Fibroblast of the aortic adventitia (primary cell): Measurements from ENCODE around the gene DZIP1L. TPM values are rescaled to one million over a fixed set of nuclear protein-coding genes. Genes with fewer than 3 reads are reported as not detected.

Experiments used
- DNase-seq: peaks from one replicate; pipeline ENCODE4 v3.0.0-alpha.2; 2010; ENCODE audit warnings: low read depth
- H3K4me3 ChIP-seq: 2 replicates; pipeline ENCODE4 v1.5.1; 2011; ENCODE audit warnings: low read depth, mild to moderate bottlenecking, control low read depth, low read length, moderate library complexity
- total RNA-seq: library from RNA; depleted of rRNA; stranded (reverse); fragments of >200 nt; gene quantifications from 2 replicates; pipeline ENCODE4 v1.2.3, GENCODE V29; 2012; ENCODE audit warnings: low replicate concordance
- TF ChIP-seq, protein P1 (sequence below): IDR thresholded peaks from 2 replicates; pipeline ENCODE4 v1.5.1; 2011; ENCODE audit warnings: mild to moderate bottlenecking, low read length, control low read depth, inconsistent platforms; ENCODE audit not compliant: insufficient read depth

DZIP1L gene
- total RNA-seq, 1 donor: 28.3 TPM

DNA sequence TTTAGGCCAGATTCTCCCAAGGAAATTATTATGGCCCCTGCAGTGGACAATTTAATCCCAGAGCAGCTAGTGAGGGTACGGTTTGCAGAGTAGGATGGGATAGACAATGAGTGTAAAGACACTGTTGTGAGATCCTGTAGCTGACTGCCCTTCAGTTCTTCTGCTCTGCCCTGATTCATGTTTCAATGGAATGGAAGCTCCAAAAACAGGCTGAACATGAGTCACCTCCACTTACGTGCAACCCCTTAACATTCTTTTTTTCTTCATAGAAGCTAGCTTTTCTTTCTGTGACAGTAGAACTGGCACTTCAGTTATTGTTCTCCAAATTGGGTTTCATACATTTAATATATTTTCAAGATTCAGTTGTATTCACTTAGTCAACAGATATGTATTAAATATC, 73.4 kb downstream of the DZIP1L start:
- no peak overlapping the region for H3K4me3 ChIP-seq
- TF ChIP-seq, protein P1, sequence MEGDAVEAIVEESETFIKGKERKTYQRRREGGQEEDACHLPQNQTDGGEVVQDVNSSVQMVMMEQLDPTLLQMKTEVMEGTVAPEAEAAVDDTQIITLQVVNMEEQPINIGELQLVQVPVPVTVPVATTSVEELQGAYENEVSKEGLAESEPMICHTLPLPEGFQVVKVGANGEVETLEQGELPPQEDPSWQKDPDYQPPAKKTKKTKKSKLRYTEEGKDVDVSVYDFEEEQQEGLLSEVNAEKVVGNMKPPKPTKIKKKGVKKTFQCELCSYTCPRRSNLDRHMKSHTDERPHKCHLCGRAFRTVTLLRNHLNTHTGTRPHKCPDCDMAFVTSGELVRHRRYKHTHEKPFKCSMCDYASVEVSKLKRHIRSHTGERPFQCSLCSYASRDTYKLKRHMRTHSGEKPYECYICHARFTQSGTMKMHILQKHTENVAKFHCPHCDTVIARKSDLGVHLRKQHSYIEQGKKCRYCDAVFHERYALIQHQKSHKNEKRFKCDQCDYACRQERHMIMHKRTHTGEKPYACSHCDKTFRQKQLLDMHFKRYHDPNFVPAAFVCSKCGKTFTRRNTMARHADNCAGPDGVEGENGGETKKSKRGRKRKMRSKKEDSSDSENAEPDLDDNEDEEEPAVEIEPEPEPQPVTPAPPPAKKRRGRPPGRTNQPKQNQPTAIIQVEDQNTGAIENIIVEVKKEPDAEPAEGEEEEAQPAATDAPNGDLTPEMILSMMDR: no peak
- DNase-seq: peak; percentile 75

DNA sequence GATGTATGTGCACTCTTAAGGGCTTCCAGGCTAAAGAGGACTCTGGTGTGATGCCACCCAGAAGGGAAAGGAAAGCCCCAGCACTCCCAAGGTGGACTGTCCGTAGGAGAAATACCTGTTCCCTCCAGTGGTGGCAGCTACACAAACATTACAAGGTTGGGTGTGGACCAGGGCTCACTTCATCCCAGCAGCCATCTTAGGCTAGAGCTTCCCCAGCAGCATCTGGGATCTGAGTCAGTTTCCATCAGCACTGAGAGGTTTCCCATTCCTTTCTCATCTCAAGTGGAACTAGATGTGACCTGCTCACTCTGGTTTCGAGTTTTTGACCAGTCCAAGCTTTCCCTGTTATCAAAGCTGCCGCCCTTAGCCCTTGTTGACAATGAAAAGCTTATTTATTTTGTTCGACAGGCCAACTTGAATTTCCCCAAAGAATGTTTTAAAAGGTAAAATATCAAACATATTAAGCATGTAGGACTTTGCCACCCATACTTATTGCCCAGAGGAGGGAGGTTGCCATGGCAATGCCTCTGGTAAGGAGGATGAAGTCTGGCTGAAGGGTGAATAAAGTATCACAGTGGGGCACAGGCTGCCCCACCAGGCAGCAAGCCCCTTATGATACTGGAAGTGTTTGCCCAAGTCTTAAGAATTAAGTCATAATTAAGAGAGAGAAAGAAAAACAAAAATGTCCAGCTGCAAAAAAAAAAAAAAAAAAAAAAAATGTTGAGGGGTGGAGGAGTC, 76.5 kb downstream of the DZIP1L start:
- TF ChIP-seq, protein P1: no peak

DNA sequence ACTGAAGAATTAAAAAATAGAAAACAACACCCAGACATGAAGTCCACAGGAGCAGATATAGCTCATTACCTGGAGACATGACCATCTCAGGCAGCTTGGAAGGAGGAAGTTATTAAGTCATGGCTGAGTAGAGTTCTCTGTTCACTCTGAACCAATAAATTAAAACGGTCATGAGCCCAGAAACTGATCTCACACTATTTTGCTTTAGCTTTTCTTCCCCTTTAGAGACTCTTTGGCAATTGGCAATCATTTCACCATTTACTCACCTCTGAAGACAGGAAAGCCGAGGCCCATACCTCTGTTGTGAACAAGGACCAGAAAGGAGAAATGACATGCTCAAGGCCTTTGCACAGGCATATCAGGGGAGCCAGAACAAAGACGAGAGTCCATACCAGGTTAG, 78.8 kb downstream of the DZIP1L start:
- DNase-seq: no peak
- no peak overlapping the region for H3K4me3 ChIP-seq
- TF ChIP-seq, protein P1: no peak

More for the DNA sequence above, 76.5 kb downstream of the DZIP1L start:
- DNase-seq: no peak
- no peak overlapping the region for H3K4me3 ChIP-seq

- DNase-seq: peak; percentile 50
- H3K4me3 ChIP-seq: no peak overlapping the region
- TF ChIP-seq, protein P1: no peak
These were observed 80.5 kb downstream of the DZIP1L start for GRCh38 chr3:138034918-138035317.

GRCh38 chr3:138033202-138033691, 82.2 kb downstream of the DZIP1L start:
- no peak for DNase-seq
- no peak overlapping the region for H3K4me3 ChIP-seq
- TF ChIP-seq, protein P1: no peak

- no peak for DNase-seq
- no peak overlapping the region for H3K4me3 ChIP-seq
- TF ChIP-seq, protein P1: no peak
These were observed 82.8 kb downstream of the DZIP1L start for GRCh38 chr3:138032567-138032966.

GRCh38 chr3:138031536-138031935, 83.9 kb downstream of the DZIP1L start:
- no peak for DNase-seq
- no peak overlapping the region for H3K4me3 ChIP-seq
- TF ChIP-seq, protein P1: no peak
